Type B pancreatic cell (in vitro differentiated cells): ENCODE measurements around the gene PTPRQ. TPM values are rescaled to one million over a fixed set of nuclear protein-coding genes. Genes with fewer than 3 reads are reported as not detected.

Source experiments
- DNase-seq: peaks from one replicate; pipeline ENCODE4 v3.0.0; 2021; ENCODE audit warnings: mixed read lengths; ENCODE audit not compliant: unreplicated experiment; ENCODE audit errors: extremely low spot score
- H3K27ac Mint-ChIP-seq: 2 replicates; pipeline ENCODE4 v1.8.0; 2021; ENCODE audit warnings: mild to moderate bottlenecking, mixed read lengths
- H3K27me3 Mint-ChIP-seq: 2 replicates; pipeline ENCODE4 v1.8.0; 2021; ENCODE audit warnings: mixed read lengths
- H3K36me3 Mint-ChIP-seq: 2 replicates; pipeline ENCODE4 v1.8.0; 2021; ENCODE audit warnings: mixed read lengths
- H3K4me1 Mint-ChIP-seq: one replicate; pipeline ENCODE4 v1.8.0; 2021; ENCODE audit warnings: mixed read lengths; ENCODE audit not compliant: unreplicated experiment
- H3K4me3 Mint-ChIP-seq: 2 replicates; pipeline ENCODE4 v1.8.0; 2021; ENCODE audit warnings: mild to moderate bottlenecking, mixed read lengths
- H3K9me3 Mint-ChIP-seq: 2 replicates; pipeline ENCODE4 v1.8.0; 2021; ENCODE audit warnings: mixed read lengths
- total RNA-seq: library from RNA; stranded (reverse); gene quantifications from 2 replicates; pipeline ENCODE4 v1.2.1, GENCODE V29; 2021; ENCODE audit warnings: low replicate concordance
- TF ChIP-seq, protein P1 (sequence below): fragments of 200-600 bp; sonication (generic); conservative IDR thresholded peaks from 2 replicates; pipeline ENCODE4 v1.5.0; 2021; ENCODE audit warnings: antibody characterized with exemption, mild to moderate bottlenecking

The PTPRQ gene
- total RNA-seq, 1 donor from 2014 or later, result 1.3 TPM

GRCh38 chr12:80576641-80577418 is 132.8 kb downstream of the PTPRQ start:
- Mint-ChIP-seq H3K4me3 (no peak overlapping the region), H3K27me3 (no peaks in the 10 kb centered on the region), H3K36me3 (no peaks in the 10 kb centered on the region), H3K9me3 (no peaks in the 10 kb centered on the region), H3K4me1 (peaks cover 10% of the 10 kb centered on the region), H3K27ac (no peak overlapping the region)
- TF ChIP-seq, protein P1, sequence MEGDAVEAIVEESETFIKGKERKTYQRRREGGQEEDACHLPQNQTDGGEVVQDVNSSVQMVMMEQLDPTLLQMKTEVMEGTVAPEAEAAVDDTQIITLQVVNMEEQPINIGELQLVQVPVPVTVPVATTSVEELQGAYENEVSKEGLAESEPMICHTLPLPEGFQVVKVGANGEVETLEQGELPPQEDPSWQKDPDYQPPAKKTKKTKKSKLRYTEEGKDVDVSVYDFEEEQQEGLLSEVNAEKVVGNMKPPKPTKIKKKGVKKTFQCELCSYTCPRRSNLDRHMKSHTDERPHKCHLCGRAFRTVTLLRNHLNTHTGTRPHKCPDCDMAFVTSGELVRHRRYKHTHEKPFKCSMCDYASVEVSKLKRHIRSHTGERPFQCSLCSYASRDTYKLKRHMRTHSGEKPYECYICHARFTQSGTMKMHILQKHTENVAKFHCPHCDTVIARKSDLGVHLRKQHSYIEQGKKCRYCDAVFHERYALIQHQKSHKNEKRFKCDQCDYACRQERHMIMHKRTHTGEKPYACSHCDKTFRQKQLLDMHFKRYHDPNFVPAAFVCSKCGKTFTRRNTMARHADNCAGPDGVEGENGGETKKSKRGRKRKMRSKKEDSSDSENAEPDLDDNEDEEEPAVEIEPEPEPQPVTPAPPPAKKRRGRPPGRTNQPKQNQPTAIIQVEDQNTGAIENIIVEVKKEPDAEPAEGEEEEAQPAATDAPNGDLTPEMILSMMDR, result no peak
- DNase-seq, result no peak

DNA sequence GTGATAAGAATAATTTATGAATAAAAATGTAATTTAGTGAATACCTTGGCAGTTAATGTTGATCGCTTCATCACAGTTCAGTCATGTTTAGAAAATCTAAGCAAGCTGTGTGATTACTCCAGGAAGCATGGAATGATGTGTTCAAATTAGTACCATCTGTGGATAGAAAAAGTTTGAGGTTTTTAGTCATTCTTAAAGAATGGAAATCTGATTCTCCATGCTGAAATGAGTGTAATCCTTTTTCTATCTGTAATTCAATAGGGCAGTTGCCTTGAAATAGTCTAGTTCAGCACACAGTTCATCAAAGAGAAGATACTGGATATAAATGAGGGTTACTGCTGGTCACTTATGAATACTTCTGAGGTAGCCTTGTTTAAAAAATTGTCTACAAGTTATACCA is 136.2 kb downstream of the PTPRQ start:
- no peaks in the 10 kb centered on the region for H3K27me3 Mint-ChIP-seq
- no peaks in the 10 kb centered on the region for H3K9me3 Mint-ChIP-seq

DNA sequence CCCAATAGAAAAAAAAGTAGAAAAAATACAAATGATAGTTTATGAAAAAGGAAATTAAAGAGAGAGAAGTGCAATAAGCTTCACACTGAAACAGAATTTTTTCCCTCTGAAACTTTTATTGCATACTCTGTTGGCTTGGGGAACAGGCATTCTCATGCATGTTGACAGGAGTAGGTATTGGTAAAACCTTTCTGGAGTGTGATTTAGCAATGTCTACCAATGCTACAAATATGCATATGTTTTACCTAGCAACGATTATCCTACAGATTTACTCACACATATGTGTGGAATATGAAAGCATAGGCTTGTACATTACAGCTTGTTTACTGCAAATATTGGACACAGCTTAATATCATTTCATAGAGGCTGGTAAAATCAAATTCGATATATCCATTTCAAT is 137.7 kb downstream of the PTPRQ start:
- H3K4me1 Mint-ChIP-seq, result peaks cover 22% of the 10 kb centered on the region
- no peaks in the 10 kb centered on the region for H3K27me3 Mint-ChIP-seq
- no peaks in the 10 kb centered on the region for H3K9me3 Mint-ChIP-seq

More for the DNA sequence above, 136.2 kb downstream of the PTPRQ start:
- no peak for DNase-seq
- H3K4me3 Mint-ChIP-seq, result no peak overlapping the region
- H3K36me3 Mint-ChIP-seq, result no peaks in the 10 kb centered on the region
- peaks cover 21% of the 10 kb centered on the region for H3K4me1 Mint-ChIP-seq
- TF ChIP-seq, protein P1, result no peak
- no peak overlapping the region for H3K27ac Mint-ChIP-seq

GRCh38 chr12:80582431-80582830 is 138.4 kb downstream of the PTPRQ start:
- Mint-ChIP-seq H3K9me3 (no peaks in the 10 kb centered on the region), H3K36me3 (no peaks in the 10 kb centered on the region), H3K27ac (no peak overlapping the region), H3K4me1 (peaks cover 22% of the 10 kb centered on the region), H3K27me3 (no peaks in the 10 kb centered on the region), H3K4me3 (no peak overlapping the region)
- TF ChIP-seq, protein P1, result no peak
- no peak for DNase-seq

More for the DNA sequence above, 137.7 kb downstream of the PTPRQ start:
- TF ChIP-seq, protein P1, result no peak
- no peak for DNase-seq
- H3K27ac Mint-ChIP-seq, result no peak overlapping the region
- no peak overlapping the region for H3K4me3 Mint-ChIP-seq
- no peaks in the 10 kb centered on the region for H3K36me3 Mint-ChIP-seq

DNA sequence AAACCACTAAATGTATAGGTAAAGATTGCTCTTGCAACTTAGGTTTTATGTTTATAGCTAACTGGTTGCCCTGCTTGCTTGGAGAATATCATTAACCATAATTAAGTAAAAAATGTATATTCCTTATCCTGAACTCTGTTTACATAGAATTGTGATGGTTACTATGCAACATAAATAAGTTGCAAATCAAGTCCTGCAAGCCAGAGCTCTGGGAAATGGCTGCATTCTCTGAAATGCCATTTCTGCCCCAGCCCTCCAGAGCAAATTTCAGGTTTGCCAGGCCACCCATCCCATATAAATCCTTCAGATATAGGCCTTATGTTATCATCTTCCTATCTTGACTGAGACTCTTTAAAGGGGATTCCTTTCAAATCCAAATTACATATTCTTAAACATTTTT is 145.0 kb downstream of the PTPRQ start:
- H3K36me3 Mint-ChIP-seq, result no peaks in the 10 kb centered on the region
- peak overlapping the region; percentile 48 for H3K27ac Mint-ChIP-seq
- no peak for DNase-seq
- H3K27me3 Mint-ChIP-seq, result no peaks in the 10 kb centered on the region
- H3K9me3 Mint-ChIP-seq, result no peaks in the 10 kb centered on the region
- no peak overlapping the region for H3K4me3 Mint-ChIP-seq
- H3K4me1 Mint-ChIP-seq, result peaks cover 4% of the 10 kb centered on the region
- TF ChIP-seq, protein P1, result no peak
